A549 (cell line): ENCODE measurements around the gene FHIP1B. TPM values are rescaled to one million over a fixed set of nuclear protein-coding genes. Genes with fewer than 3 reads are reported as not detected.

Experiments used
- ATAC-seq, 2 experiments: fragments of 200-7000 bp in 1 of 2; fragments of >200 bp in 1 of 2; cut with Nextera tagmentation in 1 of 2; cut with Tn5 transposase in 1 of 2; 3 replicates each; pipeline versions ENCODE4 v1.8.0 to v1.9.1; 2018 to 2020; ENCODE audit warnings: mild to moderate bottlenecking in 1 of 2, moderate library complexity in 1 of 2
- CTCF ChIA-PET: fragments of 300-600 bp; sonication (Branson Sonifier 250); formaldehyde crosslinking; extraction: SDS; loops from one replicate; lab custom pipeline; 2021; ENCODE audit warnings: antibody characterized with exemption, inconsistent platforms; lab: Yijun Ruan, JAX
- POLR2A ChIA-PET: fragments of 350-600 bp; formaldehyde crosslinking; extraction: SDS; loops from one replicate; lab custom pipeline; 2021; ENCODE audit warnings: antibody characterized with exemption, inconsistent platforms; lab: Yijun Ruan, JAX
- DNase-seq, 2 experiments: peaks; one replicate each; pipeline versions ENCODE4 v3.0.0 to v3.0.0-alpha.2; 2011 to 2016; ENCODE audit warnings: low read depth in 1 of 2, low spot score in 1 of 2
- FAIRE-seq: peaks from 2 replicates; lab custom pipeline; 2011; peaks lifted over from hg19 to GRCh38; lab: Jason Lieb, UNC
- H3K27ac ChIP-seq, 2 experiments: fragments of >200 bp; sonication (Bioruptor Twin); formaldehyde crosslinking; 3 replicates each; pipeline ENCODE4 v1.5.1; 2016 to 2017
- H3K4me1 ChIP-seq: fragments of >200 bp; sonication (Bioruptor Twin); formaldehyde crosslinking; 3 replicates; pipeline ENCODE4 v1.6.1; 2016
- H3K4me2 ChIP-seq: fragments of >200 bp; sonication (Bioruptor Twin); formaldehyde crosslinking; 3 replicates; pipeline ENCODE4 v1.6.1; 2016
- H3K4me3 ChIP-seq: fragments of >200 bp; sonication (Bioruptor Twin); formaldehyde crosslinking; 3 replicates; pipeline ENCODE4 v1.5.1; 2016
- H3K9me3 ChIP-seq: fragments of >200 bp; sonication (Bioruptor Twin); formaldehyde crosslinking; 3 replicates; pipeline ENCODE4 v1.6.1; 2016
- BCL3 ChIP-seq: fragments of >200 bp; sonication (Bioruptor Twin); formaldehyde crosslinking; IDR thresholded peaks from 3 replicates; pipeline ENCODE4 v1.6.1; 2016
- CBX8 ChIP-seq: fragments of 200-600 bp; sonication (generic); IDR thresholded peaks from 2 replicates; pipeline ENCODE4 v1.6.1; 2016
- CHD4 ChIP-seq: fragments of 200-600 bp; sonication (generic); IDR thresholded peaks from 2 replicates; pipeline ENCODE4 v1.6.1; 2016; ENCODE audit warnings: antibody characterized with exemption, mild to moderate bottlenecking, borderline replicate concordance
- E2F6 ChIP-seq: IDR thresholded peaks from 2 replicates; pipeline ENCODE4 v1.6.1; 2012; ENCODE audit warnings: low read depth, borderline replicate concordance
- EHF ChIP-seq: fragments of 250-450 bp; sonication (Bioruptor Pico); IDR thresholded peaks from 2 replicates; pipeline ENCODE4 v1.5.0; 2020; ENCODE audit warnings: mild to moderate bottlenecking
- ESRRA ChIP-seq: fragments of 150-350 bp; IDR thresholded peaks from 2 replicates; pipeline ENCODE4 v1.6.1; 2014; ENCODE audit warnings: mild to moderate bottlenecking, low read length, borderline replicate concordance
- FOSL2 ChIP-seq, 2 experiments: fragments of 450-650 bp in 1 of 2; fragments of >200 bp in 1 of 2; sonication (Bioruptor Twin) in 1 of 2; formaldehyde crosslinking; IDR thresholded peaks; 2 replicates each; pipeline versions ENCODE4 v1.5.0 to v1.6.1; 2016 to 2020; ENCODE audit warnings: mild to moderate bottlenecking in 1 of 2, moderate library complexity in 1 of 2
- FOXS1 ChIP-seq: fragments of 250-450 bp; sonication (Bioruptor Pico); IDR thresholded peaks from 2 replicates; pipeline ENCODE4 v1.5.0; 2020; ENCODE audit warnings: mild to moderate bottlenecking, moderate library complexity
- KDM5A ChIP-seq: fragments of 200-600 bp; sonication (generic); IDR thresholded peaks from 2 replicates; pipeline ENCODE4 v1.6.1; 2016; ENCODE audit warnings: antibody characterized with exemption, mild to moderate bottlenecking
- MAZ ChIP-seq: fragments of 150-350 bp; IDR thresholded peaks from 2 replicates; pipeline ENCODE4 v1.6.1; 2014; ENCODE audit warnings: antibody characterized with exemption, low read depth, low read length, borderline replicate concordance
- NFE2L2 ChIP-seq: fragments of 150-350 bp; conservative IDR thresholded peaks from 2 replicates; pipeline ENCODE4 v1.6.1; 2014; ENCODE audit warnings: low read length
- NPAS2 ChIP-seq: fragments of 250-450 bp; sonication (Bioruptor Pico); IDR thresholded peaks from 2 replicates; pipeline ENCODE4 v1.8.0; 2022; ENCODE audit warnings: mild to moderate bottlenecking, moderate library complexity, borderline replicate concordance
- PHF8 ChIP-seq: fragments of 200-600 bp; sonication (generic); IDR thresholded peaks from 2 replicates; pipeline ENCODE4 v1.6.1; 2016; ENCODE audit warnings: low read depth, mild to moderate bottlenecking, antibody characterized with exemption, moderate library complexity, borderline replicate concordance
- POLR2AphosphoS2 ChIP-seq: conservative IDR thresholded peaks from 2 replicates; pipeline ENCODE4 v1.6.1; 2012; ENCODE audit warnings: low read length, improper control_type of control experiment, inconsistent platforms
- TFCP2L1 ChIP-seq: fragments of 250-450 bp; sonication (Bioruptor Pico); IDR thresholded peaks from 2 replicates; pipeline ENCODE4 v1.5.0; 2021; ENCODE audit warnings: mild to moderate bottlenecking
- TP53 ChIP-seq: fragments of 250-450 bp; sonication (Bioruptor Pico); IDR thresholded peaks from 2 replicates; pipeline ENCODE4 v1.5.0; 2021; ENCODE audit warnings: mild to moderate bottlenecking, moderate library complexity
- USF2 ChIP-seq: fragments of 450-650 bp; IDR thresholded peaks from 2 replicates; pipeline ENCODE4 v1.6.1; 2014; ENCODE audit warnings: antibody characterized with exemption
- ZC3H11A ChIP-seq: fragments of 450-650 bp; IDR thresholded peaks from 2 replicates; pipeline ENCODE4 v1.6.1; 2014; ENCODE audit warnings: antibody characterized with exemption, mild to moderate bottlenecking
- ZFP36 ChIP-seq: fragments of 450-650 bp; IDR thresholded peaks from 2 replicates; pipeline ENCODE4 v1.6.1; 2014; ENCODE audit warnings: borderline replicate concordance; ENCODE audit not compliant: partially characterized antibody
- ZNF302 ChIP-seq: fragments of 250-450 bp; sonication (Bioruptor Pico); IDR thresholded peaks from 2 replicates; pipeline ENCODE4 v1.9.0; 2021; ENCODE audit warnings: inconsistent platforms, mild to moderate bottlenecking, moderate library complexity
- ZSCAN20 ChIP-seq: fragments of 250-450 bp; sonication (Bioruptor Pico); IDR thresholded peaks from 2 replicates; pipeline ENCODE4 v1.8.0; 2022; ENCODE audit warnings: mild to moderate bottlenecking, moderate library complexity
- WGBS: methylation state at CpG from one replicate; pipeline ENCODE4 v1.1.6; 2017; ENCODE audit errors: missing lambda C conversion rate; 5-methylcytosine and 5-hydroxymethylcytosine counted together
- polyA plus RNA-seq, 4 experiments: library from polyadenylated mRNA; depleted of rRNA in 3 of 4; stranded (reverse); fragments of >200 nt; fragmentation: RNase III in 1 of 4; extraction: RNeasy Plus Mini Kit Qiagen cat#74134 plus additional on column Dnase treatment in 1 of 4; gene quantifications; 2 replicates in 3 of 4; 3 replicates in 1 of 4; pipeline ENCODE4 v1.2.3, GENCODE V29; 2011 to 2017

The FHIP1B gene
- polyA plus RNA-seq, 2 of the 4 experiments (the other 2 are of a cell fraction), result 14.3 to 19.4 TPM

- no peaks in the 10 kb centered on the region for H3K9me3 ChIP-seq
- POLR2A ChIA-PET, result no interaction called here
Measured at GRCh38 chr11:6225024-6225423, 9.4 kb downstream of the FHIP1B start.

GRCh38 chr11:6224421-6224820 is 10.0 kb downstream of the FHIP1B start:
- peaks cover 4% of the 10 kb centered on the region; the same call in 2 of the 3 replicates for H3K4me1 ChIP-seq
- H3K9me3 ChIP-seq, result no peaks in the 10 kb centered on the region
- TF ChIP-seq NPAS2 (CRISPR knock-in tag) (no peak), FOSL2 (IDR thresholded peaks at IDR 0.05) (no peak), FOSL2 (CRISPR knock-in tag; IDR thresholded peaks at IDR 0.05) (no peak), ZFP36 (no peak), TFCP2L1 (CRISPR knock-in tag) (no peak), E2F6 (no peak), ZNF302 (CRISPR knock-in tag) (no peak), FOXS1 (CRISPR knock-in tag) (no peak)
- TF ChIP-seq, all 56 proteins: peak for 0
- CTCF ChIA-PET, result interaction anchor here (1.1 to 1.4 kb wide), 3 partner anchors 10 to 155 kb away, joined by 3 read pairs; no protein-coding TSS in a partner anchor
- POLR2A ChIA-PET, result no interaction called here
- ATAC-seq (no peak), DNase-seq (no peak), FAIRE-seq (no peak)
- 94% methylated on average over 3 of the region's 3 CpGs for WGBS
- Histone ChIP-seq H3K4me2 (no peak overlapping the region), H3K27ac (no peak overlapping the region), H3K4me3 (no peak overlapping the region)

More at GRCh38 chr11:6225024-6225423, 9.4 kb downstream of the FHIP1B start:
- H3K4me3 ChIP-seq, result no peak overlapping the region
- CTCF ChIA-PET, result interaction anchor here (1.1 to 2.1 kb wide), 3 partner anchors 9 to 91 kb away, joined by 3 to 6 read pairs (median 3); partner anchors contain the start of gene C11orf42
- H3K4me2 ChIP-seq, result no peak overlapping the region
- H3K27ac ChIP-seq, result no peak overlapping the region
- ATAC-seq (no peak), DNase-seq (no peak), FAIRE-seq (no peak)
- WGBS, result 54% methylated on average over 1 of the region's 1 CpG
- H3K4me1 ChIP-seq, result no peaks in the 10 kb centered on the region
- TF ChIP-seq PHF8 (no peak), ZSCAN20 (CRISPR knock-in tag) (no peak), USF2 (no peak), ZC3H11A (no peak), E2F6 (no peak), EHF (CRISPR knock-in tag) (no peak), KDM5A (no peak), FOXS1 (CRISPR knock-in tag) (no peak), TP53 (CRISPR knock-in tag) (no peak), TFCP2L1 (CRISPR knock-in tag) (no peak), NFE2L2 (no peak), CHD4 (no peak), POLR2AphosphoS2 (no peak)

- Histone ChIP-seq H3K4me3 (no peak overlapping the region), H3K4me1 (peaks cover 7% of the 10 kb centered on the region; the same call in 2 of the 3 replicates), H3K4me2 (no peak overlapping the region), H3K27ac (no peak overlapping the region), H3K9me3 (no peaks in the 10 kb centered on the region)
- CTCF ChIA-PET, result interaction anchor here (0.9 to 2.0 kb wide), 3 partner anchors 27 to 155 kb away, joined by 3 to 6 read pairs (median 3); no protein-coding TSS in a partner anchor
- 89% methylated on average over 16 of the region's 17 CpGs for WGBS
- ATAC-seq (no peak), FAIRE-seq (no peak), DNase-seq (no peak)
- POLR2A ChIA-PET, result no interaction called here
- TF ChIP-seq CBX8, result no peak
- TF ChIP-seq MAZ, result no peak
- no peak for TF ChIP-seq ESRRA
- no peak for TF ChIP-seq BCL3
Measured at GRCh38 chr11:6223854-6224253, 10.6 kb downstream of the FHIP1B start.
